22Rv1 (cell line): ENCODE measurements around the gene MED27.

Experiments
- H3K27ac ChIP-seq: fragments of 450-650 bp; 2 replicates; pipeline ENCODE4 v1.5.1; 2017
- CTCF ChIP-seq: fragments of 450-650 bp; IDR thresholded peaks from 2 replicates; pipeline ENCODE4 v1.5.1; 2017; ENCODE audit warnings: mild to moderate bottlenecking
- ZFX ChIP-seq: fragments of 450-650 bp; IDR thresholded peaks from 2 replicates; pipeline ENCODE4 v1.6.1; 2017; ENCODE audit warnings: antibody characterized with exemption, borderline replicate concordance

Gene MED27

GRCh38 chr9:132008184-132008803, 71.4 kb downstream of the MED27 start:
- TF ChIP-seq CTCF (no peak), ZFX (no peak)
- H3K27ac ChIP-seq: no peak overlapping the region

- H3K27ac ChIP-seq: no peak overlapping the region
- TF ChIP-seq CTCF: no peak
- no peak for TF ChIP-seq ZFX
These were observed 72.2 kb downstream of the MED27 start for GRCh38 chr9:132007371-132008025.

- H3K27ac ChIP-seq: no peak overlapping the region
- no peak for TF ChIP-seq CTCF
- TF ChIP-seq ZFX: no peak
These were observed 72.8 kb downstream of the MED27 start for GRCh38 chr9:132006677-132007370.

- no peak overlapping the region for H3K27ac ChIP-seq
- TF ChIP-seq CTCF (no peak), ZFX (no peak)
These were observed 73.8 kb downstream of the MED27 start for GRCh38 chr9:132005899-132006298.

GRCh38 chr9:132004323-132004722, 75.3 kb downstream of the MED27 start:
- H3K27ac ChIP-seq: no peak overlapping the region
- TF ChIP-seq ZFX (no peak), CTCF (no peak)

GRCh38 chr9:132003896-132004295, 75.8 kb downstream of the MED27 start:
- no peak for TF ChIP-seq CTCF
- TF ChIP-seq ZFX: no peak
- H3K27ac ChIP-seq: no peak overlapping the region

- TF ChIP-seq ZFX (no peak), CTCF (no peak)
- no peak overlapping the region for H3K27ac ChIP-seq
These were observed 76.4 kb downstream of the MED27 start for GRCh38 chr9:132003319-132003704.
